Activated naive CD8-positive, alpha-beta T cell treated with anti-CD3 and anti-CD28 coated beads, Interleukin-2, amount 50 U/mL, for 16 hours (primary cell): Measurements from ENCODE around the gene RHOC.

Experiments
- DNase-seq: peaks from one replicate; pipeline ENCODE4 v3.0.0-alpha.2; 2020; ENCODE audit warnings: low read depth, low spot score

Gene RHOC

GRCh38 chr1:112702067-112702395 is 4.9 kb downstream of the RHOC start:
- no peak for DNase-seq

GRCh38 chr1:112701227-112702066 is 5.5 kb downstream of the RHOC start:
- no peak for DNase-seq

- peak; percentile 28 for DNase-seq
Observed at GRCh38 chr1:112700290-112701226, 6.4 kb downstream of the RHOC start.

GRCh38 chr1:112699425-112700144 is 7.3 kb downstream of the RHOC start:
- DNase-seq, result no peak

- DNase-seq, result no peak
Observed at GRCh38 chr1:112698366-112699310, 8.3 kb downstream of the RHOC start.

GRCh38 chr1:112697781-112698201 is 9.1 kb downstream of the RHOC start:
- DNase-seq, result no peak

DNA sequence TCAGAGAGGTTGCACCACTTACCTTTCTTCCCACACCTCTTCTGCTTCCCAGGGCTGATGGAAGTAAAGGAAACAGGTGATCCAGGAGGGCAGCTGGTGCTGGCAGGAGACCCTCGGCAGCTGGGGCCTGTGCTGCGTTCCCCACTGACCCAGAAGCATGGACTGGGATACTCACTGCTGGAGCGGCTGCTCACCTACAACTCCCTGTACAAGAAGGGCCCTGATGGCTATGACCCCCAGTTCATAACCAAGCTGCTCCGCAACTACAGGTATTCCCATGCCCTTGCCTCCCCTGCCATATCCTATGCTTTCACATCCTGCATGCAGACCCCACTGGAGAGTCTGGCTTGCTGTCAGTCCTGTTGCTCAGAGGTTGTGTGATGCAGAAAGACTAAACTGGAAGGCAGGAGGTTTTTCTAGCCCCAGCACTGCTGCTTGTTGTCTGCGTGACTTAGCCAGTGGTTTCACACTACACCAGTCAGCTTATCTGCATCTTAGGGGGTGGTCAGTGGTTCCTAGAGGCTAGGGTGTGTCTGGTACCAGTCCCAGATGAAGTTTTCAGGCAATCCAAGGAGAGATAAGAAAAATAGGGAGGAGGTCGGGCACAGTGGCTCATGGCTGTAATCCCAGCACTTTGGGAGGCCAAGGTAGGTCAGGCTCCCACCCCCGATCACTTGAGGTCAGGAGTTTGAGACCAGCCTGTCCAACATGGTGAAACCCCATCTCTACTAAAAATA is 10.2 kb downstream of the RHOC start:
- no peak for DNase-seq

- DNase-seq, result no peak
Observed at GRCh38 chr1:112695276-112695675, 11.7 kb downstream of the RHOC start.

DNA sequence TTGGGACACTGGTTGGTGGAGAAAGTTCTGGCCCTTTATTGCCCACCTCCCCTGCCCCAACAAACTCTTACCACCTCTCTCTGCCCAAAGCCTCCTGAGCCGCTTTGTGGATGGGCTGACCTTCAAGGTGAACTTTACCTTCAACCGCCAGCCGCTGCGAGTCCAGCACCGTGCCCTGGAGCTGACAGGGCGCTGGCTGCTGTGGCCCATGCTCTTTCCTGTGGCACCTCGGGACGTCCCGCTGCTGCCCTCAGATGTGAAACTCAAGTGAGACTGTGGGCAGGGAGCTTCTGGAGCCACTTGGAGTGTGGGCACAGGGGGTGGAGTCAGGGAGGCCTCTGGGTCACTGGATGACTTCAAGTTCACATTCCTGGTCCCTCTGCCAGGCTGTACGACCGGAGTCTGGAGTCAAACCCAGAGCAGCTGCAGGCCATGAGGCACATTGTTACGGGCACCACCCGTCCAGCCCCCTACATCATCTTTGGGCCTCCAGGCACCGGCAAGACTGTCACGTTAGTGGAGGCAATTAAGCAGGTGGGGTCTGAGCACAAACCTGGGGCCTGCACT is 12.5 kb downstream of the RHOC start:
- no peak for DNase-seq

DNA sequence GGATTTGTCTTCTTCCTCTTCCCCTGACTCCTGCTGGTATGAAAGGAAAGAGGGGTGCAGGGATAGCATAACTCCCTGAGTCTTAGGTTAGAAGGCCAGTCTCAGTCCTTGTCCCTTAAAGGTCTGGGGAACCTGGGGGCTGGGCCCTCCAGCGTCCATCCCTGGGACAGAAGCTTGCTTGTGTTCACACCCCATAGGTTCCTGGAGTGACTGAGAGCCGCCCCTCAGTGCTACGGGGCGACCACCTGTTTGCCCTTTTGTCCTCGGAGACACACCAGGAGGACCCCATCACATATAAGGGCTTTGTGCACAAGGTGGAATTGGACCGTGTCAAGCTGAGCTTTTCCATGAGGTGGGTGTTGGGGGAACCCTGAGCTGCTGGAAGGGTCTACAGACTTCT is 13.1 kb downstream of the RHOC start:
- DNase-seq, result no peak

- no peak for DNase-seq
Observed at GRCh38 chr1:112692681-112693080, 14.2 kb downstream of the RHOC start.

- no peak for DNase-seq
Observed at GRCh38 chr1:112689842-112690237, 17.1 kb downstream of the RHOC start.

DNA sequence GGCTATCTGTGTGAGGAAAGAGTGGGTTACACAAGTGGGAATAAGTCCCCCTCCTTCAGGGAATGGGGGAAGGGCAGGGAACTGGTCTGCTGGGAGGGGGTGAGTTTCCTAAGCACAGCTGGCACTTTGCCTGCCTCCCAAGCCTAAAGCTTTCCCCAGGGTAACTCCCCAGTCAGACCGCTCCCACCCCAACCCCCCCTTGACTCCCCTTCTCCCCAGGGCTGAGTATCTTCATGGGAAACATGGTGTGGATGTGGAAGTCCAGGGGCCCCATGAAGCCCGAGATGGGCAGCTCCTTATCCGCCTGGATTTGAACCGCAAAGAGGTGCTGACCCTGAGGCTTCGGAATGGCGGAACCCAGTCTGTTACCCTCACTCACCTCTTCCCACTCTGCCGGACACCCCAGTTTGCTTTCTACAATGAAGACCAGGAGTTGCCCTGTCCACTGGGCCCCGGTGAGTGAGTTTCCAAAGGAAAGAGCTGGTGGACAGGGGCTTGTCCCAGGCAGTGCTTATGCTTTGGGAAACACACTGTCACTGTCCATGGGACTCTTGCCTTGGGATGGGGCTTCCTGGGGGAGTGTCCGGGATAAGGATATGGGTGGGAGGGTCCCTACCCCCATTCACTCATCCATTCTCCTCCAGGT is 17.6 kb downstream of the RHOC start:
- DNase-seq, result no peak

GRCh38 chr1:112688781-112689193 is 18.1 kb downstream of the RHOC start:
- DNase-seq, result no peak

DNA sequence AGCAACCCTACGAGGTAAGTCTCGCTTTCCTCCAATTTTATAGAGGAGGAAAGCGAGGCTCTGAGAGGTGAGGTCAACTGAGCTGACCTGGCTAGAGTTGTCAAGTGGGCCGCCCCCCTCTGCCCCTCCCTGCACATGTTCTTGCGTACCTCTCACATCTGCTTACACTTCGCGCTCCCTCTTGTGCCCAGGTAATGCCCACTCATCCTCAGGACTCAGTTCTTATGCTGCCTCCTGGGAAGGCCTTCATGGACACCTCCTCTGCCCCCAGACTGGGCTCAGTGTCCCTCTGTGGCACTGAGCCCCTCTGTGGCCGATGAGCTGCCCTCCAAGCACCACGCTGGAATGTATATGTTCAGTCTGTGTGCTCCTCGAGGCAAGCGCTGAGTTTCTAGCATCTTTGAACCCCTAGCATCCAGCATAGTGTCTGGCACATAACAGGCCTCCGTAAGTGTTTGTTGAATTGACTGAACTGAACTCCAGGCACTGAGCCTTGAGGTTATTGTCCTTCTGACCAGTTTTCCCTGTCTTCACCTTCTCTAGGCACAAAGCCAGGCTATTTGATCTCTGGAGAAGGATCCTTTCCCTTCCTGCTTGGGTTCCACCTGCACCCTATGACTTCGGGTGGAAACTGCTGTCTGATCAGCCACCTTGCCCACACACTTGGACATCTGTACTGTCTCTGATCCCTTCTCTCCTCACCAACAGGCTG is 19.0 kb downstream of the RHOC start:
- no peak for DNase-seq

DNA sequence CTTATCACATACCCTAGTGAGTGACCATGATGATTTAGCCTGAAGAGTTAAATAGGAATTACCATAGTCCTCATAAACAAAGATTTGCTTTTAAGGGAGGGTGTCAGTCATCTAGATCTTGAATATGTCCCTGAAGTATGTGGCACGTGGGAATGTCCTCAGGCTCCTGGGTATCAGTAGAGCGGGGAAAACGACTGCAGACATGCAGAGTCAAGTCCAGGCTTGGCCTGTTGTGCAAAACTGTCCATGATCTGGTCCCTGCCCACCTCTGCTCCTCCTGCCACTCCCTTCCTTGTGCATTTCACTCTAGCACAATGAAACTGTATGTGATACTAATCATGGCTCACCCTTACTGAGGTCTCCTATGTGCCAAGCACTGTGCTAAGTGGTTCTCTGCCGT is 19.6 kb downstream of the RHOC start:
- DNase-seq, result no peak

GRCh38 chr1:112686835-112687234 is 20.1 kb downstream of the RHOC start:
- no peak for DNase-seq

DNA sequence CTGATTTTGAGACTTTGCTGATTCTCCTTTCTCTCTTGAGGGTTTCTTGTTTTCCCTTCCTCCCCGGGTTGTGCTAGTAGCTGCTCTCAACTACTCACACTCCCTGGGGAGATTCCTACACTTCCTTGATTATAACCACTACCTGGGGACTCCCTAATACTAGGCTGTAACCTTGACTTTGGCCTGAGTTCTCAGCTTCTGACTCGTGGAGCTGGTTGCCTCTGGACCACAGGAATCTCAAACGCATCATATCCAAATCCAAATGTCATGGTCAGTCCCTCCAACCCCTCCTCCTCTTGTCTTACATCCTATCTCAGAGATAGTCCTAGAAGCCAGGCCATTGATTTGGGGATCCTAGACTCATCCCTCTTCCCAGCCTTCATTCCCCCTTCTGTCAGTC is 20.5 kb downstream of the RHOC start:
- DNase-seq, result no peak

- no peak for DNase-seq
Observed at GRCh38 chr1:112685913-112686312, 21.0 kb downstream of the RHOC start.
